GDM1 (cell line): Measurements from ENCODE around the gene FBXO47.
"Not testable (repeated sequence)": the region's sequence is repeated elsewhere in the genome, so short reads cannot be mapped to it uniquely, and the experiment has no call there.

ENCODE experiments used
- DNase-seq: peaks from one replicate; lab custom pipeline; 2025; lab: John Stamatoyannopoulos, UW

Gene FBXO47

GRCh38 chr17:38980490-38981217, 13.5 kb upstream of the FBXO47 start:
- DNase-seq = no peak

DNA sequence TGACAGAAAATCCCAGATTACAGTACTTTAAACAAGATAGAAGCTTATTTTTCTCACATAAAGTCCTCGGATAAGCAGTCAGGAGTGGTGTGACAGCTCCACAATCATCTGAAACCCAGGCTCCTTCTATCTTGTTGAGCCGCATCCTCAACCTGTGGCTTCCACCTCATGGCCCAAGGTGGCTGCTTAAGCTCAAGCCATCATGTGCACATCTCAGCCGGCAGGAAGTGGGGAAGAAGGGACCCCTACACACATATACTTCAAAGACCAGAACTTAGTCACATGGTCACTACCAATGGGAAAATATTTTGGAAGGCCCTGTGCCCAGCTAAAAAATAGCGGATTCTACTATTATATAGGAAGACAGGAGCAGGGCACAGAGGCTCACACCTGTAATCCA, 11.0 kb upstream of the FBXO47 start:
- DNase-seq = no peak

GRCh38 chr17:38976187-38976551, 9.0 kb upstream of the FBXO47 start:
- not testable (repeated sequence) for DNase-seq

- DNase-seq = no peak
Observed at GRCh38 chr17:38970804-38971203, 3.6 kb upstream of the FBXO47 start.

DNA sequence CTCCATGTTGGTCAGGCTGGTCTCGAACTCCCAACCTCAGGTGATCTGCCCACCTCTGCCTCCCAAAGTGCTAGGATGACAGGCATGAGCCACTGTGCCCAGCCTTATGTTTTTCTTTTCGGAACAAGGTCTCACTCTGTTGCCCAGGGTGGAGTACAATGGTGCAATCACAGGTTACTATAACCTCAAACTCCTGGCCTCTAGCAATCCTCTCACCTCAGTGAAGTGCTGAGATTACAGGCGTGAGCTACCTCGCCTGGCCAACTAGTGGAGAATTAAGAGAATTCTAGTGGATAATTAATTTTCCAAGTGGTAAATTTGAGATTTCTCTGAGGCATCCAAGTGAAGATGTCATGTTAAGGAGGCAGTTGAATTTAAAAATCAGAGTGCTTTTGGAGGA, 2.9 kb upstream of the FBXO47 start:
- DNase-seq = no peak

DNA sequence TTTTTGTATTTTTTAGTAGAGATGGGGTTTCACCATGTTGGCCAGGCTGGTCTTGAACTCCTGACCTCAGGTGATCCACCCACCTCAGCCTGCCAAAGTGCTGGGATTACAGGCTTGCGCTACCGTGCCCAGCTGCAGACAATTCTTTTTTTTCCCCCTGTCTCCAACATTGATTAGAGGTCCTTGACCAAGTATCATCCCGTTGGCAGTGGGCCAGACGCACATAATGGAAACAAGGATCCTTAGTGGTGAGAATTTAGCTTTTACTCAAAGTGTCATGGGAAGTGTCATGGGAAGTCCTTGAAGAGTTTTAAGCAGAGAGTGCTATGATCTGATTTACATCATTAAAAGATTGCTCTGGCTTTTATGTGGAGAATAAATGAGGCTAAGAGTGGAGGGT, 2.1 kb upstream of the FBXO47 start:
- DNase-seq = no peak

- no peak for DNase-seq
Observed at GRCh38 chr17:38961413-38961812, 5.8 kb downstream of the FBXO47 start.

- no peak for DNase-seq
Observed at GRCh38 chr17:38960402-38960801, 6.8 kb downstream of the FBXO47 start.

- no peak for DNase-seq
Observed at GRCh38 chr17:38959508-38959907, 7.7 kb downstream of the FBXO47 start.

DNA sequence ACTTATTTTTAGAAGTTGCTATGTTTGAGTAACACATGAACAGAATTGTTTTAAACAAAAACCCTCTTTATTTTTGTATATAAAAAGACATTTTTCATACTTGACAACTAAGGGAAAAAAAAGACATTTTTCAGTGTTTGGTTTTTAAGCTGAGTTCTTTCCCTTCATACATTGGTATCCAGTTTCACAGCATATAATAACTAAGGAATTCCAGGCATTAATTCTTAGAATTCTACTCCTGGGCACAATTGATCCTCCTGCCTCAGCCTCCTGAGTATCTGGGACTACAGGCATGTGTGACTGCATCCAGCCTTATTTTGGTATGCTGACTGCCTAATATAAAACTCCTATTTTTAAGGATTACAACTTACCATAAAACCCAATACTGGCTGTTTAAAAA, 8.4 kb downstream of the FBXO47 start:
- DNase-seq = no peak

- DNase-seq = no peak
Observed at GRCh38 chr17:38958326-38958725, 8.9 kb downstream of the FBXO47 start.

GRCh38 chr17:38953800-38954199, 13.4 kb downstream of the FBXO47 start:
- DNase-seq = not testable (repeated sequence)

- DNase-seq = no peak
Observed at GRCh38 chr17:38947189-38947588, 20.0 kb downstream of the FBXO47 start.

DNA sequence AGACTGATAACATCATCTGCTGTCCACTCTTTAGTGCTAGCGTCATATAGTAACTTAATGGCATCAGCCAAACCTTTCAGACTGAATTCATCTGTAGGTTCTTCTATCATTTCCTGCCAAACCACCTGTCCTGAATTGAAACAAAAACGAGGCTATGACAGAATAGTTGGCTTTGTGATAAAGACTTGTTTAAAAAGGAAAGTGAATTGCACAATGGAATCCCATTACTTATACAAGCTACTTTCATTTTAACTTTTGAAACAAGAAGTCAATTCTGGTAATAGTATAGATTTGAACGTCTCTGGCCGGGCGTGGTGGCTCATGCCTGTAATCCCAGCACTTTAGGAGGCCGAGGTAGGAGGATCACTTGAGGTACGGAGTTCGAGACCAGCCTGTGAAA, 23.6 kb downstream of the FBXO47 start:
- no peak for DNase-seq

DNA sequence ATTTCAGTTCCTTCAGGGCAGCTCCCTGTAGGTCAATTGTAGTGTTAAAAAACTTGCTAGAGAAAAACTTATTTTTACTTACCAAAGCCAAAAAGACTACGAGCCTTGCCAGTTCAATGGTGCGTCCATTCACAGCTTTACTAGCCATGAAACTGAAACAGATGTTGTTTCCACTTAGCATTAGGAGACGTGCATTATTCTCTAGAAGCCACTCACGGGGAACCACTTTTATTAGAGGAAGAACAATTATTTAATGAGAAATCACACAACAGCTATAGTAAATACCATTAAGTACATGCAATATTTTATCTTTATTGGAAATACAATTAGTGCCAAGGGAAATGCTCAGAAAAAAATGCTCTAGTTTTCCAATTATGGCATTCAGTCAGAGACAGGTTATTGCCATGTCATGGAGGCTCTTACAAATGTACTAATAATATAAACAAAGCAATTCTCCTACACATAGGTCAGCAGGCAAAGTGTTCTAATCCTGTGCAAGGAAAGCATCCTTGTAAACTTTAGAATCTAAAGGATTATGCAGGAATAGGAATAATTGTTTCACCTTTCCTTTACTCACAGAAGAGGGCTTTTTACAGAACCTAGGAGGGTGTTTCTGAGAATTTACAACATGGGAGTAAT, 24.4 kb downstream of the FBXO47 start:
- DNase-seq = no peak

- DNase-seq = no peak
Observed at GRCh38 chr17:38940404-38940803, 26.8 kb downstream of the FBXO47 start.

DNA sequence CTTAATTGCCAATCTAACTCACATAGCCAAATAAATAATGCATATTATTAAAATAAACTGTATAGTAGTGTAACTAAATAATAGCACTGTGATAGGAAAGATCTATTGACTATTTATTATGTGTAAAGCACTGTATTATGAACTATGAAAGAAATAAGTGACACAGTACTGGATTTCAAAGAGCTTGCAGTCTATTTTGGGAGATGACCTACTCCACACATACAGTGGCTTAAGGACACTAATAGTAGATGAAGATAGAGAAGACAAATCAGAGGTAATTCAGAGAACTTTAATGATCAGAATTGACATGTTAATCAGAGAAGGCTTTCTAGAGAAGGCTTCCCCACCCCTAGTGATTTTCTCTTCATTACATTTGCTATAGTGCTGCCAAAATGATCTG, 27.2 kb downstream of the FBXO47 start:
- no peak for DNase-seq

- not testable (repeated sequence) for DNase-seq
Observed at GRCh38 chr17:38933962-38934361, 33.2 kb downstream of the FBXO47 start.

- DNase-seq = not testable (repeated sequence)
Observed at GRCh38 chr17:38930782-38931181, 36.4 kb downstream of the FBXO47 start.

DNA sequence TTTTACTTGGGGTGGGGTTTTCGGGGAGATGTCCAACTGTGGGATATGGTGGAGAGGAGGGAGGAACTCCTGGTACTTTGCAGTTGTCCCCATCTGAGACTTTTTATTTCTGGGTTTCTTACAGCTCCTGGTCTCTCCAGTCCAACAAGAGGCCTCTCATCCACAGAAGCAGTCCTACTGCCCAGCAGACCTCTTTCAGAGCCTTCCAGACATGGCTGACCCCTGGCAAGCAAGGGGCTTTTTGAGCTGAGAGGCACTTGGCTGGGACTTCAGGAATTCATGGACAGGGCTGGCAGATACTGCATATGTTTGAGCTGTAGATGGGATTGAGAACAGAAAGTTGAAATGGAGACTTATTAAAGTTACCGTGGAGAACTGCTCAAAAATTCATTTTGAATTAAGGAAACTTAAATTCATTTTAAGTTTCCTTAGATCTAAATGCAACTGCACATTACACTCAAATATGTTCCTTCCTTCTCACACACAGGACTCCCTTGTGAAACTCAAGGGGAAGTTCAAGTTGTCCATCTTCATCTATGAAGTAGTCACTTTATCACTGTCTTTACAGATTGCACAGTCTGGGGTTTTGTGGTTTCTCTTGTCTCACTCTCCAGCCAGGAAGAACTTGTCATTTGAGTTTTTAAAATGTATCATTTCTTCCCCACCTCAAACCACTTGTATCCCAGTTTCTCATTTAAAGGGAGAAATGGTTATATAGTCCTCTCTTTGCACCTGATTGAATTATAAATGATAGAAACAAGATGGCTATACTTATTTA, 40.7 kb downstream of the FBXO47 start:
- DNase-seq = peak; percentile 77

GRCh38 chr17:38925263-38925995, 41.8 kb downstream of the FBXO47 start, which contains the start of gene LASP1NB:
TSS of gene LASP1NB (plus strand) at chr17:38925614.
- DNase-seq = no peak

DNA sequence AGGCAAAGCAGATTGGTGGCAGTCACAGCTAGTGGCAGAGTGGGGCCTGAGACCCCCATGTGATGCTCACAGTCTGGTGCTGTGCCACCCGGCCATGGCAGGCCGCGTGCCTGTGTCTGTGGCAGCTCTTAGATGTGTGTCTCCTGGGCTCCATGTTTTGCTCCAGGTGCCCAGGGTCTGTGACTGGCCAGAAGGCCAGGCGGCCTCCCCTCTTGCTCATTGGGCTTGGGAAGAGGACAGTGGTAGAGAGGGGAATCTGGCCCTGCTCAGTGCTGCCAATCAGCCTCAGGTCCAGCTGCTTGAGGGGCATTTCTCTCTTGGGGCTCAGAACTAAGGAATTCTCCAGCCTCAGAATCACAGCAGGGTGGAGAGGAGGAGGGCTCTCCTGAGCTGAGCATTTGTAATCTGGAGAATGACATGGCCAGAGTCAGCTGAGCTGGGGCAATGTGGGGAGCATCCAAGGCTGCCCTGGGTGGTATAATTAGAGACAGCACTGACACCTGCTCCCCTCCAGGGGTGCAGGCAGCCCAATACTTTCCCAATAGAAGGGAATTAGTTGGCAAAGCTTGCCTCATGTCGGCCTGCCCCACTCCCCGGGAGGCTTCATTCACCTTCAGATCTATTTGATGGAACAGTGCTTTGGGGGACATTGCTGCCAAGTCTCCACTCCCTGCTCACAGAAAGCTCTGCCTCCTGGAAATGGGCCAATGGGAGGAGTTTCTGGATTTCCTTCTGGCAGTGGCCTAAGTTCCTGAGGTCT, 44.5 kb downstream of the FBXO47 start:
- DNase-seq = no peak
